DMS 273 treated with DMSO at 0.1 percent for 48 hours (cell line): ENCODE data around the gene PRPF40A.

Experiments used
- DNase-seq: peaks from one replicate; lab custom pipeline; 2025; lab: John Stamatoyannopoulos, UW

PRPF40A gene

GRCh38 chr2:152649997-152650396, 67.3 kb downstream of the PRPF40A start:
- DNase-seq: no peak

- no peak for DNase-seq
These were observed 68.9 kb downstream of the PRPF40A start for GRCh38 chr2:152648336-152648735.

GRCh38 chr2:152647552-152647951, 69.7 kb downstream of the PRPF40A start:
- no peak for DNase-seq

GRCh38 chr2:152646775-152647174, 70.5 kb downstream of the PRPF40A start:
- no peak for DNase-seq

GRCh38 chr2:152646264-152646663, 71.0 kb downstream of the PRPF40A start:
- no peak for DNase-seq

- no peak for DNase-seq
These were observed 72.9 kb downstream of the PRPF40A start for GRCh38 chr2:152644189-152644873.

- DNase-seq: no peak
These were observed 78.7 kb downstream of the PRPF40A start for GRCh38 chr2:152638590-152638989.

GRCh38 chr2:152638056-152638455, 79.2 kb downstream of the PRPF40A start:
- no peak for DNase-seq

GRCh38 chr2:152637251-152637650, 80.0 kb downstream of the PRPF40A start:
- DNase-seq: no peak

- DNase-seq: peak; percentile 27
These were observed 81.5 kb downstream of the PRPF40A start for GRCh38 chr2:152635635-152636298.

GRCh38 chr2:152632736-152633135, 84.5 kb downstream of the PRPF40A start:
- no peak for DNase-seq

GRCh38 chr2:152630466-152630865, 86.8 kb downstream of the PRPF40A start:
- DNase-seq: no peak

- no peak for DNase-seq
These were observed 88.1 kb downstream of the PRPF40A start for GRCh38 chr2:152629202-152629601.

GRCh38 chr2:152627351-152627957, 89.8 kb downstream of the PRPF40A start:
- DNase-seq: no peak

- DNase-seq: no peak
These were observed 90.3 kb downstream of the PRPF40A start for GRCh38 chr2:152626911-152627339.

GRCh38 chr2:152624805-152625204, 92.5 kb downstream of the PRPF40A start:
- no peak for DNase-seq

- no peak for DNase-seq
These were observed 93.5 kb downstream of the PRPF40A start for GRCh38 chr2:152623775-152624174.

- DNase-seq: no peak
These were observed 94.1 kb downstream of the PRPF40A start for GRCh38 chr2:152623076-152623740.

- DNase-seq: no peak
These were observed 95.0 kb downstream of the PRPF40A start for GRCh38 chr2:152622219-152622618.

- DNase-seq: no peak
These were observed 96.3 kb downstream of the PRPF40A start for GRCh38 chr2:152620985-152621384.

- no peak for DNase-seq
These were observed 97.1 kb downstream of the PRPF40A start for GRCh38 chr2:152620208-152620607.

GRCh38 chr2:152618193-152618564, 99.1 kb downstream of the PRPF40A start:
- DNase-seq: no peak
